Astrocyte of the spinal cord (primary cell): Measurements from ENCODE around the gene CLDN20.

ENCODE experiments used
- DNase-seq: peaks from one replicate; pipeline ENCODE4 v3.0.0; 2011; ENCODE audit warnings: low read depth, low spot score
- H3K4me3 ChIP-seq: 2 replicates; pipeline ENCODE4 v1.5.1; 2011; ENCODE audit warnings: low read depth, mild to moderate bottlenecking, low read length, moderate library complexity
- in situ Hi-C: cut with HindIII; loops from 2 replicates; pipeline ENCODE4 v1.10.0; 2017; ENCODE audit warnings: low sequenced_read_pairs
- TF ChIP-seq, protein P1 (sequence below): IDR thresholded peaks from 2 replicates; pipeline ENCODE4 v1.5.1; 2012; ENCODE audit warnings: low read depth, mild to moderate bottlenecking, low read length, inconsistent platforms

CLDN20 gene

DNA sequence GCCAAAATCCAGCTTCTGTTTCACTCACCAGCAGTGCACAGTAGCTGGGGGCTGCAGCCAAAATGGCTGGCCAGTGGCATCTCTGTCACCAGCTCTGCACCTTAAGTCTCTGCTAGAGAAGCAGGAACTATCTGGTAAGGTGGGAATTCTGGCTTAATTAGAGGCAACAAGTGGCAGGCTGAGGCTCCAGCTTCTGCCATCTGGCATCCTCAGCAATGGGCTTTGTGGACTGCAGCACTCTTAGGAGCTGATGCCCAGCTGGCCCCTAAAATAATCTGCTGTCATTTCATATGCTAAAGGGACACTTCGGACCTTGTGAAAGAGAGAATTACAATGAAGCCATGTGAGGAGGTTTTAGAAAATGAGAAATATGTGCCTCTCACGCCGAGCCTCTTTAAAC lies 4.6 kb upstream of the CLDN20 start:
- no peak for DNase-seq
- TF ChIP-seq, protein P1, sequence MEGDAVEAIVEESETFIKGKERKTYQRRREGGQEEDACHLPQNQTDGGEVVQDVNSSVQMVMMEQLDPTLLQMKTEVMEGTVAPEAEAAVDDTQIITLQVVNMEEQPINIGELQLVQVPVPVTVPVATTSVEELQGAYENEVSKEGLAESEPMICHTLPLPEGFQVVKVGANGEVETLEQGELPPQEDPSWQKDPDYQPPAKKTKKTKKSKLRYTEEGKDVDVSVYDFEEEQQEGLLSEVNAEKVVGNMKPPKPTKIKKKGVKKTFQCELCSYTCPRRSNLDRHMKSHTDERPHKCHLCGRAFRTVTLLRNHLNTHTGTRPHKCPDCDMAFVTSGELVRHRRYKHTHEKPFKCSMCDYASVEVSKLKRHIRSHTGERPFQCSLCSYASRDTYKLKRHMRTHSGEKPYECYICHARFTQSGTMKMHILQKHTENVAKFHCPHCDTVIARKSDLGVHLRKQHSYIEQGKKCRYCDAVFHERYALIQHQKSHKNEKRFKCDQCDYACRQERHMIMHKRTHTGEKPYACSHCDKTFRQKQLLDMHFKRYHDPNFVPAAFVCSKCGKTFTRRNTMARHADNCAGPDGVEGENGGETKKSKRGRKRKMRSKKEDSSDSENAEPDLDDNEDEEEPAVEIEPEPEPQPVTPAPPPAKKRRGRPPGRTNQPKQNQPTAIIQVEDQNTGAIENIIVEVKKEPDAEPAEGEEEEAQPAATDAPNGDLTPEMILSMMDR: no peak
- no peak overlapping the region for H3K4me3 ChIP-seq
- in situ Hi-C loops: no loop called here

DNA sequence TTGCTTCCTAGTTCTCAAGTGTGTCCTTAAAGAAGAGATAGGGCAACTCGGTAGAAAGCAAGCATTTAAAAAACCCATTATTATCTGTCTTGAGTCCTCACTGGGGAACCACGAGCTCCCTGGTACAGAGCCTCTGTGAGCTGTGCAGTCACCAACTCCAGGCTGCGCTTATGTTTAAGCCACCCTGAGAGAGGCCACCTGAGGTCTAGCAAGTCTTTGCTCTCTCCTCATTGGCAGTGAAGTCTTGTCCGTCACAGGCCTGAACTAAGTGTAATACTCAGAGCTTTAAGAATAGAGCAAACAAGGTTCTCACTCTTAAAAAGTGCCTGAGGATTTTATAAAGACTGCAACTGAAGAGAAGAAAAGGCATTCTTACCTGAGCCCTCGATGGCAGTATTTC lies 3.9 kb upstream of the CLDN20 start:
- TF ChIP-seq, protein P1: no peak
- in situ Hi-C loops: no loop called here
- no peak overlapping the region for H3K4me3 ChIP-seq
- no peak for DNase-seq

DNA sequence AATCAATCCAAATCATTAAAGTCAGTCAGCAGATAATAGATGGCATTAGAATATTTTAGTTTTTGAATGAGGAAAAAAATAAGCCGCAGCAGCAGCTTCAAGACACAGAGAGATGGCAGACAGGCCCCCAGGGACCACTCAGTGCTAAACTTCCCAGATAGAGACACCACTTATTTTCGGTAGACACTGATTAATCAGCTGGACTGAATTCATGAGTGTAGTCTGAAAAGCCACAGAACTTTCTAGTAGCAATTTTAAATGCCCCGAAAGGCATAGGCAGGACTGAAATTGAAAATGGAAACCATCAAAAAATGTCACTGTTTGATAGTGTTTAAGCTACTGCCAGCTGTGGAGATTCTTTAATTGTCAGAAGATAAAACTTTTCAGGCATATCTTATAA lies 3.1 kb upstream of the CLDN20 start:
- TF ChIP-seq, protein P1: no peak
- no peak overlapping the region for H3K4me3 ChIP-seq
- no peak for DNase-seq
- in situ Hi-C loops: no loop called here

DNA sequence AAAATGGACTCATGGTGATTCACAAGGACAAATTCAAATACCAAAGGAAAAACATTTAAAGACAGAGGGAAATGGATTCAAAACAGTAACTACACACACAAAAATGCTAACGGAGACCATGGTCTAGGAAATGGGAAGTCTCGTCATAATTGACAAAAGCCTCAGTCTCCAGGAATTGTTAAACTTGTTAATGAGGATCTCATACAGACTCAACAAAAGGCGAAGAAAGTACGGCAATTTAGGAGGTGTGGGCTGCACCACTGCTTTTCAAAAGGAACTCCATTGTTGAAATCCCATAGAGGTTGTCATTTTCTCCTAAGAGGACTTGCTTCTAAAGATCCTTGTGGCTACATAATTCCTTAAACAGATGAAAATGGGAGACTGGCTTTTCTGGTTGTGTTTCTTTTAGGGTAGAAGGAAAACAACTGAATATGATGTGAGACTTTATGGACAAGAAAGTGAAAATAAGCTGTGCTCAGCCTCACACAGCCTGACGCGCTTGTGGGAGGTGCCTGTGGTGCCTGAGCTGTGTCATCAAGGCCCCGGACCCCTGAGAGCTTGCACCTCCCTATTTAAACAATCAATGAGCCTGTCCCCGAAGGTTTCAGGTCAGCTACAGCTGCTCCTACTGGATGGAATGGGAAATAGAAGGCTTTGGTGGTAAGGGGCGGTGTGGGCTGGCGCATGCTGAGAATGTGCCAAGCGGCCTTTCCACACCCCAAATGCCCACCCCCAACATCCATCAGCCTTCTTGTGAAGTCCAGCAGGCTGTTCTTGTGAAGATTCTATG lies 2.5 kb upstream of the CLDN20 start:
- no peak overlapping the region for H3K4me3 ChIP-seq
- in situ Hi-C loops: no loop called here
- no peak for DNase-seq
- TF ChIP-seq, protein P1: peak; percentile 17

GRCh38 chr6:155262655-155263054 lies 1.2 kb upstream of the CLDN20 start:
- in situ Hi-C loops: no loop called here
- TF ChIP-seq, protein P1: no peak
- DNase-seq: no peak
- no peak overlapping the region for H3K4me3 ChIP-seq

DNA sequence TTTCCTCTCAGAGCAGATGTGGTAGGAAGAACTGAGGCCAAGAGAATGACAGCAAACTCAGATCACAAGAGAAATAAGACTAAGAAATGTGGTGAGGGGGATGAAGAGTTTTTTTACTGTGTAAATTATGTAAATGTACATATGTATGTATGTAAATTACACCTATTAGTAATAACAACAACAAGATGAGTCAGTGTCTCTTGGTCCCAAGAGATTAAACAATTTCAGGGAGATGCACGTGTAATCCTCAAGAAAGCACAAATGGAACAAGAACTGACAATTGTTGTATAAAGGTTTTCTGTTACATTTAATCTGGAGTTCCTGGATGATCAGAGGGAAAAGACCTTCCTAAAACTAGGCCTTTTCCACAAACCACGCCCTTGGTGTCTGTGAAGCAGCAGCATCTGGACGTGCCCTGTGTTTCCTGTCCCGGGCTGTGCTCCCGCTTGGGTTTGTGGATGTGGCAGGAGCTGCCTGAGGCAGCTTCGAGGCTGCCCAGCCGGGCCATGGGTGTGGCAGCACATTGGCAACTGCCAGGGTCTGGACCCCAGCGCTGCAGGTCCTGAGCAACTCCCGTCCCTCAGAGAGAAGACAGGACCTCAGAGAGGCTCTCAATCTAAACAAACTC lies 994 bp downstream of the CLDN20 start:
- in situ Hi-C loops: no loop called here
- H3K4me3 ChIP-seq: no peak overlapping the region
- TF ChIP-seq, protein P1: no peak
- DNase-seq: no peak
